ENCODE results near the gene NRG3.

Gene NRG3

GRCh38 chr10:81885491-81885890, 10.5 kb downstream of the NRG3 start:
- Histone ChIP-seq H3K4me1 (ENCODE audit: insufficient read depth, low read length) (peaks cover 23% of the 10 kb centered on the region; the same call in 1 of the 2 replicates), H3K27me3 (ENCODE audit: insufficient read depth, low read length) (no peaks in the 10 kb centered on the region), H3K4me3 (ENCODE audit: low read length) (no peak overlapping the region), H3K27ac (ENCODE audit: low read length) (no peak overlapping the region), H3K9me3 (ENCODE audit: insufficient read depth, low read depth, low read length) (no peaks in the 10 kb centered on the region), H3K36me3 (ENCODE audit: insufficient read depth, low read depth, low read length) (no peaks in the 10 kb centered on the region), H3K9ac (ENCODE audit: low read depth, low read length) (no peak overlapping the region)

DNA sequence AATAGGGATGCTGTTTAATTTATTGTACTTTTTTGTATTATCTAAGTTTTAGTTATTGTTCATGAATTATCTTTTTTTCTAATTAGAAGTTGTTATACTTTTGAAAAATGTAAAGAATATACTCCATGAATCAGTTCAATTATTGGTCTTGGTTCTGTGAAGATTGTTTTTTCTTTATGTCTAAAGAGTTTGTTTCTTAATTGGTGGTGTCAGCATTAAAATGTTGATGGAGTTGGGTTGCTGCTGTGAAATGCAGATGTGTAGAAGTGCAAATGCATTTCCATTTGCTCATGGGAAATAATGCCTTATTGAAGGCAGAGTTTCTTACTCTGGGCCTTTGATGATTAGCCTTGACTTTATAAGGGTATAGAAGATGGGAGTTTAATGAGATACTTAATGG, 11.9 kb downstream of the NRG3 start:
- Histone ChIP-seq H3K27ac (ENCODE audit: low read length) (no peak overlapping the region), H3K27me3 (ENCODE audit: insufficient read depth, low read length) (no peaks in the 10 kb centered on the region), H3K4me3 (ENCODE audit: low read length) (no peak overlapping the region), H3K36me3 (ENCODE audit: insufficient read depth, low read depth, low read length) (no peaks in the 10 kb centered on the region), H3K4me1 (ENCODE audit: insufficient read depth, low read length) (peaks cover 20% of the 10 kb centered on the region; the same call in 1 of the 2 replicates), H3K9ac (ENCODE audit: low read depth, low read length) (no peak overlapping the region), H3K9me3 (ENCODE audit: insufficient read depth, low read depth, low read length) (no peaks in the 10 kb centered on the region)

DNA sequence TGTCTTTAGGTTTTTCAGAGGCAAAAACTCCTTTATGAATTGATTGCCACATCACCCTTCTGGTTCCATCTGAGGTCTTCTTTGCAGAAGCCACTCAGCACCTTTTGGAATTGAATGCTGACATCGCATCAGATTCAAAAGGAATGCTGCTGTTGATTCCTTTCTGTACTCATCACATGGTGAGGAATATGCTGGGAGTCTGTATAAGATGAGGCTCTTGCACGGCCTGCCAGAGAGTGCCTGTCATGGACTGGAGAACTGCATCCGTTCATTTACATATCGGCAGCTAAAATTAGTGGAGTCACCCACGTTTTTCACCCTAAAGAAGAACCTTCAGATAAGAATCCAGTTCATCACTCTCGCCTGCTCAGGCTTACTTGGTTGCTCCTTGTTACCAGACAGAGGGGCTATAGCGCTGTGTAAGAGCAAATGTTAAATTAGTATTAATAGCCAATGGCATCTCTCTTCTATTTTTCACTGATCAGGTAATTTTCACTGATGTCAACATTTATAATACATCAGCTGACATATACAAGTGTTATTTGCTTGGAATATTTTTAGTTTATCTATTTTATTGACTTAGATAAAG, 14.3 kb downstream of the NRG3 start:
- no peak overlapping the region for H3K27ac ChIP-seq (ENCODE audit: low read length)
- peaks cover 19% of the 10 kb centered on the region; the same call in 1 of the 2 replicates for H3K4me1 ChIP-seq (ENCODE audit: insufficient read depth, low read length)
- no peaks in the 10 kb centered on the region for H3K27me3 ChIP-seq (ENCODE audit: insufficient read depth, low read length)
- no peak overlapping the region for H3K4me3 ChIP-seq (ENCODE audit: low read length)
- H3K36me3 ChIP-seq (ENCODE audit: insufficient read depth, low read depth, low read length), result no peaks in the 10 kb centered on the region
- no peaks in the 10 kb centered on the region for H3K9me3 ChIP-seq (ENCODE audit: insufficient read depth, low read depth, low read length)
- H3K9ac ChIP-seq (ENCODE audit: low read depth, low read length), result no peak overlapping the region

GRCh38 chr10:81894616-81895015, 19.6 kb downstream of the NRG3 start:
- Histone ChIP-seq H3K27me3 (ENCODE audit: insufficient read depth, low read length) (no peaks in the 10 kb centered on the region), H3K9ac (ENCODE audit: low read depth, low read length) (no peak overlapping the region), H3K36me3 (ENCODE audit: insufficient read depth, low read depth, low read length) (no peaks in the 10 kb centered on the region), H3K27ac (ENCODE audit: low read length) (no peak overlapping the region), H3K9me3 (ENCODE audit: insufficient read depth, low read depth, low read length) (no peaks in the 10 kb centered on the region), H3K4me3 (ENCODE audit: low read length) (no peak overlapping the region), H3K4me1 (ENCODE audit: insufficient read depth, low read length) (peaks cover 4% of the 10 kb centered on the region; the same call in 1 of the 2 replicates)

- Histone ChIP-seq H3K4me1 (ENCODE audit: insufficient read depth, low read length) (no peaks in the 10 kb centered on the region), H3K9ac (ENCODE audit: low read depth, low read length) (no peak overlapping the region), H3K4me3 (ENCODE audit: low read length) (no peak overlapping the region), H3K27me3 (ENCODE audit: insufficient read depth, low read length) (no peaks in the 10 kb centered on the region), H3K36me3 (ENCODE audit: insufficient read depth, low read depth, low read length) (no peaks in the 10 kb centered on the region), H3K27ac (ENCODE audit: low read length) (no peak overlapping the region), H3K9me3 (ENCODE audit: insufficient read depth, low read depth, low read length) (no peaks in the 10 kb centered on the region)
These were observed 23.5 kb downstream of the NRG3 start for GRCh38 chr10:81898518-81898917.

DNA sequence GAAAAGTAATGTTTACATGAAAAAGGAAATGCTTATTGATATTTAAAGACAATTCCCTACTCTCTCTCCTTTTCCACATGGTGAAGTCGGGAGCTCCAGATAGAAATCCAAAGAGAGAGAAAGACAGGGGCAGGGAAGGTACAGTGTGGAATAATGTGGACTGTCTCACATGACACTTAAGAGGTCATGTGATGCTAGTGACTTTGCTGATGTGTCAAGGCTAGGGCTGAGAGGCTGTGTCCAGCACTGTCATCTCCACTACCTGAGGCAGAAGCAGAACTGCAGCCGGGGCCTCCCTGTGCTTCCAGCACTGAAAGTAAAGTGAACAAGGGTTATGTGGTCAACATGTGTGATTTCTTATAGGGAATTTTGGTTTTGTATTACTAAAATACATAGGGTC, 26.0 kb downstream of the NRG3 start:
- Histone ChIP-seq H3K9ac (ENCODE audit: low read depth, low read length) (no peak overlapping the region), H3K36me3 (ENCODE audit: insufficient read depth, low read depth, low read length) (no peaks in the 10 kb centered on the region), H3K4me3 (ENCODE audit: low read length) (no peak overlapping the region), H3K27me3 (ENCODE audit: insufficient read depth, low read length) (no peaks in the 10 kb centered on the region), H3K9me3 (ENCODE audit: insufficient read depth, low read depth, low read length) (no peaks in the 10 kb centered on the region), H3K4me1 (ENCODE audit: insufficient read depth, low read length) (peaks cover 6% of the 10 kb centered on the region), H3K27ac (ENCODE audit: low read length) (no peak overlapping the region)

GRCh38 chr10:81903472-81903871, 28.5 kb downstream of the NRG3 start:
- no peaks in the 10 kb centered on the region for H3K9me3 ChIP-seq (ENCODE audit: insufficient read depth, low read depth, low read length)
- no peak overlapping the region for H3K9ac ChIP-seq (ENCODE audit: low read depth, low read length)
- H3K27me3 ChIP-seq (ENCODE audit: insufficient read depth, low read length), result no peaks in the 10 kb centered on the region
- no peak overlapping the region for H3K4me3 ChIP-seq (ENCODE audit: low read length)
- no peaks in the 10 kb centered on the region for H3K36me3 ChIP-seq (ENCODE audit: insufficient read depth, low read depth, low read length)
- H3K27ac ChIP-seq (ENCODE audit: low read length), result no peak overlapping the region
- H3K4me1 ChIP-seq (ENCODE audit: insufficient read depth, low read length), result peaks cover 13% of the 10 kb centered on the region

DNA sequence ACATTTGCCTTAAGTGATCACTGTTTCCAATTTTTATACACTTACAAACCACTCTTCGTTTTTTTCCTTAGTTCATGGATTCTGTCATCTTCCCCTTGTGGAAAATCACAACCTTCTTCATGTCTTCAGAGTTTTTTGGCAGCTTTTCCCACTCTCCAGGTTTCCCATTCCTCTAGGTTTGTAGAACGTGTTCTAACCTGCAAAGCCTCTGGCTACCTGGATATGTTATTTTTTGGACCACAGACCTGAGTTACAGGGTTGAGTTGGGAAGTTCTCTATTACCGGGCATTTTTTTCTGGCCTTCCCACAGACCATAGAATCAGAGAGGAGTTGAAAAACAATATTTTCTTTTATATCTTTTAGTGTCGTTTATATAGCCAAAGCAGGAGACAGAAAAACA, 30.2 kb downstream of the NRG3 start:
- Histone ChIP-seq H3K27me3 (ENCODE audit: insufficient read depth, low read length) (no peaks in the 10 kb centered on the region), H3K4me1 (ENCODE audit: insufficient read depth, low read length) (peaks cover 13% of the 10 kb centered on the region), H3K4me3 (ENCODE audit: low read length) (no peak overlapping the region), H3K27ac (ENCODE audit: low read length) (no peak overlapping the region), H3K9me3 (ENCODE audit: insufficient read depth, low read depth, low read length) (no peaks in the 10 kb centered on the region), H3K9ac (ENCODE audit: low read depth, low read length) (no peak overlapping the region), H3K36me3 (ENCODE audit: insufficient read depth, low read depth, low read length) (no peaks in the 10 kb centered on the region)

GRCh38 chr10:81909453-81909852, 34.5 kb downstream of the NRG3 start:
- H3K27me3 ChIP-seq (ENCODE audit: insufficient read depth, low read length), result no peaks in the 10 kb centered on the region
- peaks cover 13% of the 10 kb centered on the region for H3K4me1 ChIP-seq (ENCODE audit: insufficient read depth, low read length)
- H3K36me3 ChIP-seq (ENCODE audit: insufficient read depth, low read depth, low read length), result no peaks in the 10 kb centered on the region
- no peak overlapping the region for H3K9ac ChIP-seq (ENCODE audit: low read depth, low read length)
- no peaks in the 10 kb centered on the region for H3K9me3 ChIP-seq (ENCODE audit: insufficient read depth, low read depth, low read length)
- H3K27ac ChIP-seq (ENCODE audit: low read length), result no peak overlapping the region
- no peak overlapping the region for H3K4me3 ChIP-seq (ENCODE audit: low read length)

GRCh38 chr10:81911328-81911727, 36.3 kb downstream of the NRG3 start:
- no peaks in the 10 kb centered on the region for H3K27me3 ChIP-seq (ENCODE audit: insufficient read depth, low read length)
- no peaks in the 10 kb centered on the region for H3K36me3 ChIP-seq (ENCODE audit: insufficient read depth, low read depth, low read length)
- no peak overlapping the region for H3K9ac ChIP-seq (ENCODE audit: low read depth, low read length)
- no peak overlapping the region for H3K4me3 ChIP-seq (ENCODE audit: low read length)
- H3K4me1 ChIP-seq (ENCODE audit: insufficient read depth, low read length), result peaks cover 16% of the 10 kb centered on the region
- H3K9me3 ChIP-seq (ENCODE audit: insufficient read depth, low read depth, low read length), result no peaks in the 10 kb centered on the region
- H3K27ac ChIP-seq (ENCODE audit: low read length), result no peak overlapping the region

GRCh38 chr10:81914736-81915503, 39.9 kb downstream of the NRG3 start:
- Histone ChIP-seq H3K4me1 (ENCODE audit: insufficient read depth, low read length) (peaks cover 24% of the 10 kb centered on the region; the same call in 1 of the 2 replicates), H3K27me3 (ENCODE audit: insufficient read depth, low read length) (no peaks in the 10 kb centered on the region), H3K9me3 (ENCODE audit: insufficient read depth, low read depth, low read length) (no peaks in the 10 kb centered on the region; the same call in 1 of the 2 replicates), H3K9ac (ENCODE audit: low read depth, low read length) (no peak overlapping the region), H3K4me3 (ENCODE audit: low read length) (no peak overlapping the region), H3K36me3 (ENCODE audit: insufficient read depth, low read depth, low read length) (no peaks in the 10 kb centered on the region), H3K27ac (ENCODE audit: low read length) (no peak overlapping the region)

DNA sequence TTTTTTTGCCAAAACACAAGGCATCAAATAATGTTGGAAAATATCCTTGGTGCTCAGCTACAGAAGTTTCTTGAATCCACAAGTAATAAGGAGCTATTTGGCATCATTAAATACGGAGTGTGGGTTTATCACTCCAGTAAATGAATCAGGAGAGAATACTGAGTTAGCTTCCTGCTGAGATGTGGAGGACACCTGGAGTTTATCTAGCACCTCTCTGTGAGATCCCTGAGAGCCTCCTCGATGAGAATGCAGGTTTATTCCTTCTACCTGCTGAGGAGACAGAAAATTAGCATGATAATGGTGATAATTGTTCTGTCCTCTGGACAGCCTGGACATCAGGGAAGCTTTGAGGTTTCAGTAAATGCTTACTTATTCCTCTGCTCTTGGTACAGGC, 40.5 kb downstream of the NRG3 start:
- peaks cover 24% of the 10 kb centered on the region; the same call in 1 of the 2 replicates for H3K4me1 ChIP-seq (ENCODE audit: insufficient read depth, low read length)
- H3K36me3 ChIP-seq (ENCODE audit: insufficient read depth, low read depth, low read length), result no peaks in the 10 kb centered on the region
- H3K9me3 ChIP-seq (ENCODE audit: insufficient read depth, low read depth, low read length), result no peaks in the 10 kb centered on the region; the same call in 1 of the 2 replicates
- H3K9ac ChIP-seq (ENCODE audit: low read depth, low read length), result no peak overlapping the region
- no peaks in the 10 kb centered on the region for H3K27me3 ChIP-seq (ENCODE audit: insufficient read depth, low read length)
- no peak overlapping the region for H3K4me3 ChIP-seq (ENCODE audit: low read length)
- H3K27ac ChIP-seq (ENCODE audit: low read length), result no peak overlapping the region

All from iPS-20b (cell line).